M059J (cell line): Measurements from ENCODE around the gene TATDN2. TPM values are rescaled to one million over a fixed set of nuclear protein-coding genes. Genes with fewer than 3 reads are reported as not detected.

Source experiments
- DNase-seq: peaks from one replicate; pipeline ENCODE4 v3.0.0-alpha.2; 2012; ENCODE audit warnings: low read depth
- total RNA-seq: library from RNA; depleted of rRNA; stranded (reverse); fragments of >200 nt; shearing (Covaris generic); gene quantifications from 2 replicates; pipeline ENCODE4 v1.2.3, GENCODE V29; 2014; rRNA removed

TATDN2 gene
- total RNA-seq, 1 experiment from 2014 or later: 14.4 TPM

- DNase-seq: peak; percentile 19
Measured at GRCh38 chr3:10317311-10317960, 69.2 kb downstream of the TATDN2 start.

- no peak for DNase-seq
Measured at GRCh38 chr3:10317961-10318350, 69.7 kb downstream of the TATDN2 start.

- DNase-seq: no peak
Measured at GRCh38 chr3:10319251-10319650, 71.0 kb downstream of the TATDN2 start.

GRCh38 chr3:10319804-10320203 is 71.5 kb downstream of the TATDN2 start:
- DNase-seq: no peak

GRCh38 chr3:10320320-10320677 is 72.0 kb downstream of the TATDN2 start:
- no peak for DNase-seq

- DNase-seq: no peak
Measured at GRCh38 chr3:10321630-10322351, 73.5 kb downstream of the TATDN2 start.

GRCh38 chr3:10322352-10322710 is 74.1 kb downstream of the TATDN2 start:
- no peak for DNase-seq

- no peak for DNase-seq
Measured at GRCh38 chr3:10327592-10327991, 79.3 kb downstream of the TATDN2 start.

- DNase-seq: no peak
Measured at GRCh38 chr3:10328460-10329071, 80.3 kb downstream of the TATDN2 start.

- DNase-seq: no peak
Measured at GRCh38 chr3:10329495-10330015, 81.3 kb downstream of the TATDN2 start.

GRCh38 chr3:10330319-10330718 is 82.1 kb downstream of the TATDN2 start:
- no peak for DNase-seq

Other genes starting within 250 kb of the TATDN2 start
- gene FANCD2, start 222.0 kb upstream of the TATDN2 start, total RNA-seq: 12.2 and 16.0 TPM in 2 replicates
- not detected in 2 replicates for gene FANCD2OS, start 140.2 kb upstream of the TATDN2 start, total RNA-seq
- gene BRK1, start 132.8 kb upstream of the TATDN2 start, total RNA-seq: 135 and 205 TPM in 2 replicates
- 18.5 and 28.9 TPM in 2 replicates for gene VHL, start 106.7 kb upstream of the TATDN2 start, total RNA-seq
- gene IRAK2, start 83.5 kb upstream of the TATDN2 start, total RNA-seq: 7.6 and 8.2 TPM in 2 replicates
- not detected in 2 replicates for gene GHRL, start 44.5 kb downstream of the TATDN2 start, total RNA-seq
- 183 and 201 TPM in 2 replicates for gene SEC13, start 72.7 kb downstream of the TATDN2 start, total RNA-seq